GM19035 (cell line): ENCODE measurements around the gene FASN.

Experiments
- ATAC-seq: cut with Tn5 transposase; IDR thresholded peaks from one replicate; pipeline ENCODE4 v1.9.1; 2021; ENCODE audit not compliant: unreplicated experiment

Gene FASN

GRCh38 chr17:82059272-82060000 lies 38.6 kb downstream of the FASN start:
- ATAC-seq: no peak

- ATAC-seq: no peak
These were observed 39.2 kb downstream of the FASN start for GRCh38 chr17:82058855-82059249.

- no peak for ATAC-seq
These were observed 39.7 kb downstream of the FASN start for GRCh38 chr17:82058230-82058854.

- ATAC-seq: no peak
These were observed 41.1 kb downstream of the FASN start for GRCh38 chr17:82056729-82057621.

GRCh38 chr17:82055965-82056728 lies 41.9 kb downstream of the FASN start:
- ATAC-seq: no peak

GRCh38 chr17:82055023-82055964 lies 42.7 kb downstream of the FASN start:
- ATAC-seq: no peak

GRCh38 chr17:82054351-82055022 lies 43.5 kb downstream of the FASN start:
- no peak for ATAC-seq

- no peak for ATAC-seq
These were observed 44.3 kb downstream of the FASN start for GRCh38 chr17:82053556-82054263.

- no peak for ATAC-seq
These were observed 44.9 kb downstream of the FASN start for GRCh38 chr17:82053130-82053529.

GRCh38 chr17:82052638-82053059 lies 45.4 kb downstream of the FASN start:
- ATAC-seq: no peak

- ATAC-seq: peak; percentile 68
These were observed 46.0 kb downstream of the FASN start, which contains the start of the genes GPS1 and RFNG for GRCh38 chr17:82051776-82052637. Gene GPS1, plus strand, starts transcription at chr17:82051898. Its CDS starts 34 bp downstream, at chr17:82051932. Gene RFNG, minus strand, starts transcription at chr17:82051811. Its CDS starts 45 bp downstream, at chr17:82051766.

GRCh38 chr17:82050761-82051641 lies 47.0 kb downstream of the FASN start:
- ATAC-seq: no peak

GRCh38 chr17:82050152-82050760 lies 47.8 kb downstream of the FASN start:
- ATAC-seq: no peak

GRCh38 chr17:82049521-82049971 lies 48.5 kb downstream of the FASN start:
- no peak for ATAC-seq

GRCh38 chr17:82049106-82049505 lies 48.9 kb downstream of the FASN start:
- no peak for ATAC-seq

GRCh38 chr17:82048571-82048971 lies 49.5 kb downstream of the FASN start:
- no peak for ATAC-seq
